ENCODE data around the gene SRA1. TPM values are rescaled to one million over a fixed set of nuclear protein-coding genes. Genes with fewer than 3 reads are reported as not detected.
"Not testable (repeated sequence)": the region's sequence is repeated elsewhere in the genome, so short reads cannot be mapped to it uniquely, and the experiment has no call there.

Gene SRA1
- total RNA-seq, 6 experiments from 2014 or later, result 14.4 to 35.4 (median 18.6) TPM

GRCh38 chr5:140595538-140596300 lies 38.4 kb upstream of the SRA1 start:
- DNase-seq (peak in 1 of 3 donors; percentile 81), ATAC-seq (peak; percentile 69 to 71 (median 70))
- TF ChIP-seq CTCF (IDR thresholded peaks at IDR 0.05) (no peak), POLR2A (IDR thresholded peaks at IDR 0.05) (peak; percentile 23)
- H3K27ac ChIP-seq, result peak overlapping the region; percentile 81 to 98 (median 97)
- no peaks in the 10 kb centered on the region for H3K9me3 ChIP-seq
- intact Hi-C loops (cut with DNase I), result no loop called here
- H3K36me3 ChIP-seq, result no peaks in the 10 kb centered on the region
- 24% methylated on average over 4 of the region's 5 CpGs for WGBS (ENCODE audit: insufficient coverage, low coverage, low lambda C conversion rate, missing lambda C conversion rate)
- no peaks in the 10 kb centered on the region for H3K27me3 ChIP-seq
- H3K4me3 ChIP-seq, result peak overlapping the region in 2 of 3 donors; percentile 1 to 4
- peaks cover 0 to 35% (median 9%) of the 10 kb centered on the region in 4 donors for H3K4me1 ChIP-seq

- ATAC-seq, result no peak
- WGBS (ENCODE audit: insufficient coverage, low coverage, low lambda C conversion rate, missing lambda C conversion rate), result 40% methylated on average over 2 of the region's 6 CpGs
- DNase-seq, result peak in 1 of 3 donors; percentile 59
- intact Hi-C loops (cut with DNase I), result no loop called here
- Histone ChIP-seq H3K27ac (no peak overlapping the region), H3K9me3 (no peaks in the 10 kb centered on the region), H3K36me3 (no peaks in the 10 kb centered on the region), H3K4me1 (peaks cover 0 to 35% (median 9%) of the 10 kb centered on the region in 4 donors), H3K27me3 (no peaks in the 10 kb centered on the region), H3K4me3 (no peak overlapping the region)
- TF ChIP-seq CTCF (IDR thresholded peaks at IDR 0.05), result no peak
- no peak for TF ChIP-seq POLR2A (IDR thresholded peaks at IDR 0.05)
These were observed 36.9 kb upstream of the SRA1 start for GRCh38 chr5:140594169-140594568.

- intact Hi-C loops (cut with DNase I); H3K9me3 ChIP-seq; H3K4me3 ChIP-seq; H3K27me3 ChIP-seq; ATAC-seq; DNase-seq; H3K36me3 ChIP-seq; H3K27ac ChIP-seq: not testable (repeated sequence)
- 60% methylated on average over 2 of the region's 14 CpGs for whole genome bisulfite sequencing (ENCODE audit: insufficient coverage, low coverage, low lambda C conversion rate, missing lambda C conversion rate)
- H3K4me1 ChIP-seq, result peaks cover 0 to 31% (median 9%) of the 10 kb centered on the region in 4 donors
These were observed 35.8 kb upstream of the SRA1 start for GRCh38 chr5:140593070-140593469.

GRCh38 chr5:140591747-140592372 lies 34.6 kb upstream of the SRA1 start:
- TF ChIP-seq POLR2A (IDR thresholded peaks at IDR 0.05) (no peak), CTCF (IDR thresholded peaks at IDR 0.05) (no peak)
- Histone ChIP-seq H3K4me1 (peaks cover 0 to 21% (median 9%) of the 10 kb centered on the region in 4 donors), H3K36me3 (no peaks in the 10 kb centered on the region), H3K27ac (no peak overlapping the region), H3K27me3 (no peaks in the 10 kb centered on the region), H3K4me3 (no peak overlapping the region), H3K9me3 (no peaks in the 10 kb centered on the region)
- 43% methylated on average over 2 of the region's 5 CpGs for WGBS (ENCODE audit: insufficient coverage, low coverage, low lambda C conversion rate, missing lambda C conversion rate)
- intact Hi-C loops (cut with DNase I), result no loop called here
- DNase-seq (peak in 1 of 3 donors; percentile 41), ATAC-seq (no peak)

GRCh38 chr5:140590861-140591260 lies 33.6 kb upstream of the SRA1 start:
- no peaks in the 10 kb centered on the region for H3K36me3 ChIP-seq
- ATAC-seq (no peak), DNase-seq (peak in 1 of 3 donors; percentile 43)
- no peaks in the 10 kb centered on the region for H3K27me3 ChIP-seq
- H3K4me1 ChIP-seq, result peaks cover 0 to 13% (median 7%) of the 10 kb centered on the region in 4 donors
- no CpG with 5 or more reads among the region's 7 CpGs for WGBS (ENCODE audit: insufficient coverage, low coverage, low lambda C conversion rate, missing lambda C conversion rate)
- no peak overlapping the region for H3K27ac ChIP-seq
- no peak for TF ChIP-seq CTCF (IDR thresholded peaks at IDR 0.05)
- no peak for TF ChIP-seq POLR2A (IDR thresholded peaks at IDR 0.05)
- no peak overlapping the region for H3K4me3 ChIP-seq
- H3K9me3 ChIP-seq, result no peaks in the 10 kb centered on the region
- intact Hi-C loops (cut with DNase I), result no loop called here
